NCI-H446 treated with DMSO at 0.1 percent for 48 hours (cell line): ENCODE results near the gene FMO2.

ENCODE experiments used
- DNase-seq: peaks from one replicate; lab custom pipeline; 2025; lab: John Stamatoyannopoulos, UW

The FMO2 gene

GRCh38 chr1:171174560-171175294, 10.4 kb upstream of the FMO2 start:
- DNase-seq: no peak

GRCh38 chr1:171177261-171177660, 7.8 kb upstream of the FMO2 start:
- DNase-seq: no peak

GRCh38 chr1:171179318-171180227, 5.5 kb upstream of the FMO2 start:
- DNase-seq: no peak

- DNase-seq: no peak
These were observed 4.4 kb upstream of the FMO2 start for GRCh38 chr1:171180670-171181069.

- peak; percentile 25 for DNase-seq
These were observed 3.5 kb downstream of the FMO2 start for GRCh38 chr1:171188388-171189266.

GRCh38 chr1:171191992-171192391, 6.9 kb downstream of the FMO2 start:
- no peak for DNase-seq

- no peak for DNase-seq
These were observed 10.7 kb downstream of the FMO2 start for GRCh38 chr1:171195767-171196166.

GRCh38 chr1:171196351-171196750, 11.3 kb downstream of the FMO2 start:
- DNase-seq: no peak

- no peak for DNase-seq
These were observed 13.0 kb downstream of the FMO2 start for GRCh38 chr1:171198081-171198480.

- no peak for DNase-seq
These were observed 19.2 kb downstream of the FMO2 start for GRCh38 chr1:171204296-171204695.

GRCh38 chr1:171206204-171206977, 21.3 kb downstream of the FMO2 start:
- DNase-seq: no peak

- DNase-seq: no peak
These were observed 21.9 kb downstream of the FMO2 start for GRCh38 chr1:171206978-171207355.

- no peak for DNase-seq
These were observed 22.3 kb downstream of the FMO2 start for GRCh38 chr1:171207377-171207776.

- DNase-seq: no peak
These were observed 25.3 kb downstream of the FMO2 start for GRCh38 chr1:171210355-171210754.

- no peak for DNase-seq
These were observed 27.7 kb downstream of the FMO2 start for GRCh38 chr1:171212607-171213351.

GRCh38 chr1:171213559-171214454, 28.7 kb downstream of the FMO2 start:
- DNase-seq: no peak

GRCh38 chr1:171217658-171218443, 32.8 kb downstream of the FMO2 start:
- DNase-seq: no peak

- DNase-seq: no peak
These were observed 33.6 kb downstream of the FMO2 start for GRCh38 chr1:171218661-171219060.
